ENCODE results near the gene NOM1.
A peak's percentile ranks its signal among the peaks of the same experiment; 100 is the strongest.

NOM1 gene

DNA sequence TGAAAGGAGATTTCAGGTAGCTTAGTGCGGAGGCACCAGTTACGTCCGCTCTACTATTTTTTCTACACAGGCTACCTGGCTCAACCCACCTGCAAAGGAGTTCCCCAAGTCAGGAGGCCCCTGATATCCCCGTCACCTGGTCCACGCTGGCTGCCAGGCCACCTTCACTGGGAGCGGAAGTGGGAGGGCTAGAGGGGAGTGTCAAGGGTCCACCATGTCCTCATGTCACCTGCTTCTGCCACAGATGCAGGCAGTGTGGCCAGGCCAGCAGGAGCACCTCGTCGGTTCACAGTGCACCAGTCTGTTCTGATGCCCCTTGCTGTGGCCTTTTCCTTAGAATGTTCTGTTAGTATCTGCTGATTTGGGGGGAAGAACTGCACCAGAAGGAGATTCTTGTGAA, 16.9 kb downstream of the NOM1 start:
- Histone ChIP-seq H3K27ac (ENCODE audit: low read length) (no peak overlapping the region), H3K4me2 (ENCODE audit: insufficient read depth, low read length) (no peak overlapping the region), H3K4me1 (ENCODE audit: insufficient read depth, low read length) (no peaks in the 10 kb centered on the region), H3K9ac (ENCODE audit: low read depth, low read length) (no peak overlapping the region), H3K36me3 (ENCODE audit: insufficient read depth, low read length) (peaks cover 97% of the 10 kb centered on the region), H3K4me3 (ENCODE audit: low read depth in 1 of 2, low read length in 2 of 2) (no peak overlapping the region), H2AFZ (ENCODE audit: low read depth, low read length) (no peak overlapping the region), H3K27me3 (ENCODE audit: insufficient read depth, low read length, poor library complexity) (no peaks in the 10 kb centered on the region), H3K79me2 (ENCODE audit: insufficient read depth, low read length) (no peaks in the 10 kb centered on the region), H4K20me1 (ENCODE audit: insufficient read depth, low read length) (peaks cover 22% of the 10 kb centered on the region; the same call in 1 of the 2 replicates), H3K9me3 (ENCODE audit: insufficient read depth, low read length, severe bottlenecking) (no peaks in the 10 kb centered on the region)
- ATAC-seq (ENCODE audit: insufficient read depth, low read depth): no peak
- TF ChIP-seq, protein P1, sequence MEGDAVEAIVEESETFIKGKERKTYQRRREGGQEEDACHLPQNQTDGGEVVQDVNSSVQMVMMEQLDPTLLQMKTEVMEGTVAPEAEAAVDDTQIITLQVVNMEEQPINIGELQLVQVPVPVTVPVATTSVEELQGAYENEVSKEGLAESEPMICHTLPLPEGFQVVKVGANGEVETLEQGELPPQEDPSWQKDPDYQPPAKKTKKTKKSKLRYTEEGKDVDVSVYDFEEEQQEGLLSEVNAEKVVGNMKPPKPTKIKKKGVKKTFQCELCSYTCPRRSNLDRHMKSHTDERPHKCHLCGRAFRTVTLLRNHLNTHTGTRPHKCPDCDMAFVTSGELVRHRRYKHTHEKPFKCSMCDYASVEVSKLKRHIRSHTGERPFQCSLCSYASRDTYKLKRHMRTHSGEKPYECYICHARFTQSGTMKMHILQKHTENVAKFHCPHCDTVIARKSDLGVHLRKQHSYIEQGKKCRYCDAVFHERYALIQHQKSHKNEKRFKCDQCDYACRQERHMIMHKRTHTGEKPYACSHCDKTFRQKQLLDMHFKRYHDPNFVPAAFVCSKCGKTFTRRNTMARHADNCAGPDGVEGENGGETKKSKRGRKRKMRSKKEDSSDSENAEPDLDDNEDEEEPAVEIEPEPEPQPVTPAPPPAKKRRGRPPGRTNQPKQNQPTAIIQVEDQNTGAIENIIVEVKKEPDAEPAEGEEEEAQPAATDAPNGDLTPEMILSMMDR (IDR thresholded peaks at IDR 0.05; ENCODE audit: borderline replicate concordance, extremely low read depth, low read length, poor library complexity, severe bottlenecking): no peak
- no peak for TF ChIP-seq EZH2 (IDR thresholded peaks at IDR 0.05; ENCODE audit: borderline replicate concordance, low read depth, low read length, severe bottlenecking)
- DNase-seq: no peak

DNA sequence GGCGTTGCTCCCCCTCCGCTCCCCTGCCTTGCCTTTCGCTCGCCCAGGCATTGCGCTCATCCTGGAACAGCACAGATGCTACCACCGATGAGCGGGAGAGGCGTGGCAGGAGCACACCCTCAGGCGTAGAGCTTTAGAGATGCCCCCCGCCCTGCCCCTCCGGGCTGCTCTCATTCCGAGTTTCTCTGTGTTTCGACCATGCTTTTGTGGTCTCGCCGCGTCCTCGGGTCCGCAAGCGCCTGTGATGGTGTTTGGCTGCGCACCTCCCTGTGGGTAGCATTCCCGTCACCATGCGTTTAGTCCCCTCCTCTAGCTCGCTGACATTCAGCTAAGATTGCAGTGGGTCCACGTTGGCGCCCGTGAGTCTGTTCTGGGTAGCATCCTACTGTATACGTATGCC, 18.7 kb downstream of the NOM1 start:
- no peak for ATAC-seq (ENCODE audit: insufficient read depth, low read depth)
- H3K27me3 ChIP-seq (ENCODE audit: insufficient read depth, low read length, poor library complexity): no peaks in the 10 kb centered on the region
- TF ChIP-seq EZH2 (IDR thresholded peaks at IDR 0.05; ENCODE audit: borderline replicate concordance, low read depth, low read length, severe bottlenecking): no peak
- H3K4me2 ChIP-seq (ENCODE audit: insufficient read depth, low read length): no peak overlapping the region
- no peaks in the 10 kb centered on the region for H3K79me2 ChIP-seq (ENCODE audit: insufficient read depth, low read length)
- peaks cover 91% of the 10 kb centered on the region for H3K36me3 ChIP-seq (ENCODE audit: insufficient read depth, low read length)
- no peak for DNase-seq
- no peaks in the 10 kb centered on the region for H3K9me3 ChIP-seq (ENCODE audit: insufficient read depth, low read length, severe bottlenecking)
- no peak overlapping the region for H3K27ac ChIP-seq (ENCODE audit: low read length)
- H2AFZ ChIP-seq (ENCODE audit: low read depth, low read length): no peak overlapping the region
- no peak overlapping the region for H3K4me3 ChIP-seq (ENCODE audit: low read depth in 1 of 2, low read length in 2 of 2)
- H3K4me1 ChIP-seq (ENCODE audit: insufficient read depth, low read length): no peaks in the 10 kb centered on the region
- H3K9ac ChIP-seq (ENCODE audit: low read depth, low read length): no peak overlapping the region
- H4K20me1 ChIP-seq (ENCODE audit: insufficient read depth, low read length): peaks cover 14% of the 10 kb centered on the region; the same call in 1 of the 2 replicates

DNA sequence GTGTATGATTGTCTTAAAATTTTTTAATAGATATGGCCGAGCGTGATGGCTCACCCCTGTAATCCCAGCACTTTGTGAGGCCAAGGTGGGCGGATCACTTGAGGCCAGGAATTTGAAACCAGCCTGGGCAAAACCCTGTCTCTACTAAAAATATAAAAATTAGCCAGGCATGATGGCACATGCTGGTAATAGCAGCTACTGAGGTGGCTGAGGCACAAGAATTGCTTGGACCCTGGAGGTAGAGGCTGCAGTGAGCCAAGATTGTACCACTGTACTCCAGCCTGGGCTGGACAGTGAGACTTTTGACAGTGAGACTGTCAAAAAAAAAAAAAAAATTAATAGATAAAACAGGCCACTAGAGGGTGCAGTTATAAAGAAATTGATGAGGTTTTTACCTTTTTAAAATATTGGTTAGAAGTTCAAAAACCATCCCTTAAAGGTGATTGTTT, 20.5 kb downstream of the NOM1 start:
- no peaks in the 10 kb centered on the region for H3K4me1 ChIP-seq (ENCODE audit: insufficient read depth, low read length)
- no peak overlapping the region for H3K9ac ChIP-seq (ENCODE audit: low read depth, low read length)
- H3K9me3 ChIP-seq (ENCODE audit: insufficient read depth, low read length, severe bottlenecking): no peaks in the 10 kb centered on the region
- no peak overlapping the region for H2AFZ ChIP-seq (ENCODE audit: low read depth, low read length)
- H3K27ac ChIP-seq (ENCODE audit: low read length): no peak overlapping the region
- no peak overlapping the region for H3K4me2 ChIP-seq (ENCODE audit: insufficient read depth, low read length)
- H4K20me1 ChIP-seq (ENCODE audit: insufficient read depth, low read length): peaks cover 10% of the 10 kb centered on the region; the same call in 1 of the 2 replicates
- peaks cover 73% of the 10 kb centered on the region for H3K36me3 ChIP-seq (ENCODE audit: insufficient read depth, low read length)
- DNase-seq: no peak
- H3K79me2 ChIP-seq (ENCODE audit: insufficient read depth, low read length): no peaks in the 10 kb centered on the region
- H3K27me3 ChIP-seq (ENCODE audit: insufficient read depth, low read length, poor library complexity): no peaks in the 10 kb centered on the region
- TF ChIP-seq, protein P1 (IDR thresholded peaks at IDR 0.05; ENCODE audit: borderline replicate concordance, extremely low read depth, low read length, poor library complexity, severe bottlenecking): peak; percentile 41
- TF ChIP-seq EZH2 (IDR thresholded peaks at IDR 0.05; ENCODE audit: borderline replicate concordance, low read depth, low read length, severe bottlenecking): no peak
- H3K4me3 ChIP-seq (ENCODE audit: low read depth in 1 of 2, low read length in 2 of 2): no peak overlapping the region
- peak; percentile 44; the same call in 1 of the 3 replicates for ATAC-seq (ENCODE audit: insufficient read depth, low read depth)

DNA sequence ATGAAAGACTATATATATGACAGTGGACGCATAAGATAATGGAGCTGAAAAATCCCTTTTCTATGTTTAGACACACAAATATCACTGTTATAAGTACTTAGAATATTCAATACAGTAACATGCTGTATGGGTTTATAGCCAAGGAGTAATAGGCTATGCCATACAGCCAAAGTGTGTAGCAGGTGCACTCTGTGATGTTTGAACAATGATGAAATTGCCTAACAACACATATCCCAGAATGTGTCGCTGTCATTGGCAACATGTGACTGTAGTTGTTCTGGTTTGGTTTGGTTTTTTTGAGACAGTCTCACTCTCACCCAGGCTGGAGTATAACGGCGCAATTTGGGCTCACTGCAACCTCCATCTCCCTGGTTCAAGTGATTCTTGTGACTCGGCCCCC, 26.1 kb downstream of the NOM1 start:
- no peak for DNase-seq
- TF ChIP-seq EZH2 (IDR thresholded peaks at IDR 0.05; ENCODE audit: borderline replicate concordance, low read depth, low read length, severe bottlenecking): no peak
- TF ChIP-seq, protein P1 (IDR thresholded peaks at IDR 0.05; ENCODE audit: borderline replicate concordance, extremely low read depth, low read length, poor library complexity, severe bottlenecking): no peak
- no peak for ATAC-seq (ENCODE audit: insufficient read depth, low read depth)
- Histone ChIP-seq H3K4me1 (ENCODE audit: insufficient read depth, low read length) (no peaks in the 10 kb centered on the region), H3K4me3 (ENCODE audit: low read depth in 1 of 2, low read length in 2 of 2) (no peak overlapping the region), H3K27me3 (ENCODE audit: insufficient read depth, low read length, poor library complexity) (no peaks in the 10 kb centered on the region), H3K9ac (ENCODE audit: low read depth, low read length) (no peak overlapping the region), H3K36me3 (ENCODE audit: insufficient read depth, low read length) (peaks cover 26% of the 10 kb centered on the region), H3K4me2 (ENCODE audit: insufficient read depth, low read length) (no peak overlapping the region), H3K27ac (ENCODE audit: low read length) (no peak overlapping the region), H3K9me3 (ENCODE audit: insufficient read depth, low read length, severe bottlenecking) (peaks cover 3% of the 10 kb centered on the region), H3K79me2 (ENCODE audit: insufficient read depth, low read length) (no peaks in the 10 kb centered on the region), H4K20me1 (ENCODE audit: insufficient read depth, low read length) (no peaks in the 10 kb centered on the region), H2AFZ (ENCODE audit: low read depth, low read length) (no peak overlapping the region)
